ENCODE data around the gene QSOX1.

QSOX1 gene

GRCh38 chr1:180176965-180177364, 22.3 kb downstream of the QSOX1 start:
- no peaks in the 10 kb centered on the region for H3K9me3 ChIP-seq
- H3K4me1 ChIP-seq = no peaks in the 10 kb centered on the region
- TF ChIP-seq CTCF (IDR thresholded peaks at IDR 0.05; ENCODE audit: low read depth, low read length) = no peak
- no peak overlapping the region for H3K4me3 ChIP-seq (ENCODE audit: low read depth, low read length)
- no peaks in the 10 kb centered on the region for H3K36me3 ChIP-seq
- H3K27me3 ChIP-seq = no peaks in the 10 kb centered on the region
- DNase-seq = no peak

GRCh38 chr1:180177931-180178330, 23.3 kb downstream of the QSOX1 start:
- DNase-seq = no peak
- H3K4me1 ChIP-seq = no peaks in the 10 kb centered on the region
- H3K27me3 ChIP-seq = no peaks in the 10 kb centered on the region
- H3K9me3 ChIP-seq = no peaks in the 10 kb centered on the region
- TF ChIP-seq CTCF (IDR thresholded peaks at IDR 0.05; ENCODE audit: low read depth, low read length) = no peak
- no peaks in the 10 kb centered on the region for H3K36me3 ChIP-seq
- H3K4me3 ChIP-seq (ENCODE audit: low read depth, low read length) = no peak overlapping the region

- no peaks in the 10 kb centered on the region for H3K36me3 ChIP-seq
- peak; percentile 74 for DNase-seq
These were observed 24.0 kb downstream of the QSOX1 start for GRCh38 chr1:180178511-180179161.

GRCh38 chr1:180179162-180179957, 24.7 kb downstream of the QSOX1 start:
- no peak overlapping the region for H3K4me3 ChIP-seq (ENCODE audit: low read depth, low read length)
- H3K9me3 ChIP-seq = no peaks in the 10 kb centered on the region
- H3K27me3 ChIP-seq = no peaks in the 10 kb centered on the region
- H3K36me3 ChIP-seq = no peaks in the 10 kb centered on the region
- no peak for TF ChIP-seq CTCF (IDR thresholded peaks at IDR 0.05; ENCODE audit: low read depth, low read length)
- no peak for DNase-seq
- H3K4me1 ChIP-seq = no peaks in the 10 kb centered on the region

More at GRCh38 chr1:180178511-180179161, 24.0 kb downstream of the QSOX1 start:
- no peaks in the 10 kb centered on the region for H3K4me1 ChIP-seq
- no peaks in the 10 kb centered on the region for H3K9me3 ChIP-seq
- no peak overlapping the region for H3K4me3 ChIP-seq (ENCODE audit: low read depth, low read length)
- TF ChIP-seq CTCF (IDR thresholded peaks at IDR 0.05; ENCODE audit: low read depth, low read length) = peak; percentile 100
- no peaks in the 10 kb centered on the region for H3K27me3 ChIP-seq

GRCh38 chr1:180181048-180181447, 26.4 kb downstream of the QSOX1 start:
- no peaks in the 10 kb centered on the region for H3K4me1 ChIP-seq
- no peaks in the 10 kb centered on the region for H3K9me3 ChIP-seq
- H3K36me3 ChIP-seq = no peaks in the 10 kb centered on the region
- peak; percentile 60 for DNase-seq
- TF ChIP-seq CTCF (IDR thresholded peaks at IDR 0.05; ENCODE audit: low read depth, low read length) = peak; percentile 60
- H3K27me3 ChIP-seq = no peaks in the 10 kb centered on the region
- no peak overlapping the region for H3K4me3 ChIP-seq (ENCODE audit: low read depth, low read length)
